Right atrium auricular region (tissue), 2 donors: ENCODE results near the gene UGT3A2. TPM values are rescaled to one million over a fixed set of nuclear protein-coding genes. Genes with fewer than 3 reads are reported as not detected.

ENCODE experiments used
- DNase-seq: peaks from one replicate; pipeline ENCODE4 v3.0.0-alpha.2; 2019; ENCODE audit warnings: low spot score
- H3K27ac ChIP-seq, 2 donors: fragments of 200-600 bp; sonication (generic); 1 replicate in 1 of 2; 2 replicates in 1 of 2; pipeline ENCODE4 v1.5.1; 2016 to 2019
- H3K27me3 ChIP-seq, 2 donors: fragments of 200-600 bp; sonication (generic); one replicate each; pipeline versions ENCODE4 v1.5.1 to v1.6.0; 2017 to 2019
- H3K36me3 ChIP-seq: fragments of 200-600 bp; sonication (generic); one replicate; pipeline ENCODE4 v1.5.1; 2016
- H3K4me1 ChIP-seq, 2 donors: fragments of 200-600 bp; sonication (generic); one replicate each; pipeline versions ENCODE4 v1.5.1 to v1.6.0; 2017 to 2019
- H3K4me3 ChIP-seq, 2 donors: fragments of 200-600 bp; sonication (generic); 1 replicate in 1 of 2; 2 replicates in 1 of 2; pipeline ENCODE4 v1.5.1; 2017 to 2019; ENCODE audit warnings: mild to moderate bottlenecking in 1 of 2, moderate library complexity in 1 of 2
- H3K9me3 ChIP-seq, 2 donors: fragments of 200-600 bp; sonication (generic); one replicate each; pipeline ENCODE4 v1.5.1; 2019
- CTCF ChIP-seq, 2 donors: fragments of 200-600 bp; sonication (generic); IDR thresholded peaks; one replicate each; pipeline ENCODE4 v1.5.1; 2019; ENCODE audit warnings: antibody characterized with exemption in 2 of 2
- total RNA-seq, 2 donors: library from RNA; depleted of rRNA; stranded (reverse); fragments of >200 nt; gene quantifications; one replicate each; pipeline ENCODE4 v1.1.0, GENCODE V29; 2016

The UGT3A2 gene
- total RNA-seq, 2 donors from 2014 or later, result 0.24 TPM; not detected in 1

GRCh38 chr5:36070687-36071571 is 4.2 kb upstream of the UGT3A2 start:
- no peaks in the 10 kb centered on the region for H3K36me3 ChIP-seq
- H3K4me1 ChIP-seq, result no peaks in the 10 kb centered on the region
- H3K4me3 ChIP-seq, result peak overlapping the region in 1 of 2 donors; percentile 7
- H3K27ac ChIP-seq, result no peak overlapping the region
- TF ChIP-seq CTCF (IDR thresholded peaks at IDR 0.05), result no peak
- no peaks in the 10 kb centered on the region for H3K9me3 ChIP-seq
- no peak for DNase-seq
- H3K27me3 ChIP-seq, result no peaks in the 10 kb centered on the region

GRCh38 chr5:36068751-36069281 is 2.1 kb upstream of the UGT3A2 start:
- Histone ChIP-seq H3K4me3 (no peak overlapping the region), H3K27me3 (no peaks in the 10 kb centered on the region), H3K4me1 (no peaks in the 10 kb centered on the region), H3K27ac (no peak overlapping the region), H3K9me3 (no peaks in the 10 kb centered on the region), H3K36me3 (no peaks in the 10 kb centered on the region)
- TF ChIP-seq CTCF (IDR thresholded peaks at IDR 0.05), result no peak
- no peak for DNase-seq

- Histone ChIP-seq H3K9me3 (no peaks in the 10 kb centered on the region), H3K27me3 (no peaks in the 10 kb centered on the region), H3K4me3 (peak overlapping the region in 1 of 2 donors; percentile 6), H3K27ac (no peak overlapping the region), H3K36me3 (no peaks in the 10 kb centered on the region), H3K4me1 (no peaks in the 10 kb centered on the region)
- DNase-seq, result no peak
- TF ChIP-seq CTCF (IDR thresholded peaks at IDR 0.05), result no peak
Observed at GRCh38 chr5:36066001-36066539, 612 bp downstream of the UGT3A2 start.

- H3K27ac ChIP-seq, result no peak overlapping the region
- no peaks in the 10 kb centered on the region for H3K9me3 ChIP-seq
- no peak for DNase-seq
- H3K36me3 ChIP-seq, result no peaks in the 10 kb centered on the region
- H3K4me3 ChIP-seq, result no peak overlapping the region
- TF ChIP-seq CTCF (IDR thresholded peaks at IDR 0.05), result no peak
- no peaks in the 10 kb centered on the region for H3K27me3 ChIP-seq
- no peaks in the 10 kb centered on the region for H3K4me1 ChIP-seq
Observed at GRCh38 chr5:36060420-36060887, 6.2 kb downstream of the UGT3A2 start.

- Histone ChIP-seq H3K27me3 (no peaks in the 10 kb centered on the region), H3K27ac (no peak overlapping the region), H3K4me1 (no peaks in the 10 kb centered on the region), H3K36me3 (no peaks in the 10 kb centered on the region), H3K4me3 (no peak overlapping the region), H3K9me3 (no peaks in the 10 kb centered on the region)
- DNase-seq, result no peak
- TF ChIP-seq CTCF (IDR thresholded peaks at IDR 0.05), result no peak
Observed at GRCh38 chr5:36059571-36060419, 6.9 kb downstream of the UGT3A2 start.
